Measurements from ENCODE around the gene TRIM26. TPM values are rescaled to one million over a fixed set of nuclear protein-coding genes. Genes with fewer than 3 reads are reported as not detected.

TRIM26 gene
- total and polyA plus RNA-seq, 2 donors (not counting 3 experiments of a cell fraction or from before 2014, with no cell fraction given) = 30.4 to 34.5 TPM

DNA sequence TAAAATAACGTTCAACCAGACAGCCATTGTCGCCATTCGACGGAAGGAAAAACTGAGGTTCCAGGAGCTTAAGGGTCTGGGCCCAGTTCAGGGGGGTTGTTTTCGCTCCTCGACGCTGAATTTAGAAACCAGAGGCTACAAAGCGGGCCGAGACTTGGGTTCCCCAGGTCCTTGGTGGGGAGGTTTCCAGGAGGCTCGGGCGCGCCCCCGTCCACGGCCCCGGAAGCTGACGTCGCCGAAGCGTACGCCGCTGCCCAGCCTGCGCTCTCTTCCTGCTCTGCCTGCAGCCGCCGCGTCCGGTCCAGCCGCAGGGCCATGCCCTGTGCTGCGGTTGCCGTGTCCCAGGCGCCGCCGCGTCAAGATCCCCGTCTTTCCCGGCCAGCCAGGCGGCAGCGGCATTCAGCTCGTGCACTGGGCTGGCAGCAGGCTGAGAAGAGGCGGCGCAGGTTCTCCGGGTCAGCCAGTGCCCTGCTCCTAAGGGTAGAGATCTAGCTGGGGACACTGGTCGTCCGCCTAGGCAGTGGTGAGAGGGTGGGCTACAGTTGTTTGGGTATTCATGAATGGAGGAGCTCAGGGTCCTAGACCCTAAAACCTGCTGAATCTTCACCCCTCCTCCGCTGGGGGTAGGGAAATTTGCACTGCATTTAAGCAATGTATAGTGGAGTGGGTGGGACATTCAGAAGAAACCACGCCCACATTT lies 901 bp upstream of the TRIM26 start:
- Histone ChIP-seq H2AFZ (ENCODE audit: low read depth, low read length) (peak overlapping the region; percentile 97), H4K20me1 (replicated peaks; ENCODE audit: control insufficient read depth, extremely low read depth, insufficient read depth, low read length) (no peaks in the 10 kb centered on the region), H3K9me1 (replicated peaks; ENCODE audit: control insufficient read depth, extremely low read depth, insufficient read depth, low read length) (no peaks in the 10 kb centered on the region), H3K27ac (ENCODE audit: insufficient read depth, low read depth, low read length) (peak overlapping the region; percentile 95), H3K4me2 (ENCODE audit: insufficient read depth, low read length) (peak overlapping the region; percentile 89), H3K4me1 (ENCODE audit: control insufficient read depth, extremely low read depth, insufficient read depth, low read length) (peaks cover 17% of the 10 kb centered on the region), H3K36me3 (ENCODE audit: control insufficient read depth in 2 of 2, extremely low read depth in 1 of 2, insufficient read depth in 2 of 2, low read length in 2 of 2) (no peaks in the 10 kb centered on the region), H3K9me3 (replicated peaks; ENCODE audit: control insufficient read depth, insufficient read depth, low read length) (no peaks in the 10 kb centered on the region), H3K9ac (replicated peaks; ENCODE audit: extremely low read depth, insufficient read depth, low read length) (peak overlapping the region; percentile 89), H3K27me3 (ENCODE audit: control insufficient read depth in 2 of 2, insufficient read depth in 2 of 2, low read length in 2 of 2) (no peaks in the 10 kb centered on the region), H3K4me3 (replicated peaks in 1 of 3; ENCODE audit: insufficient read depth in 1 of 3, low read depth in 1 of 3, low read length in 3 of 3) (peak overlapping the region; percentile 66 to 84 (median 82)), H3K79me2 (ENCODE audit: control insufficient read depth, insufficient read depth, low read length) (peaks cover 33% of the 10 kb centered on the region)
- FAIRE-seq = peak; percentile 35
- ChIA-PET POLR2A (no interaction called here), CTCF (interaction anchor here (0.5 to 0.6 kb wide), 2 partner anchors 467 to 1725 kb away, joined by 3 read pairs; no protein-coding TSS in a partner anchor)
- intact Hi-C loops (cut with micrococcal nuclease) = loop anchor here (1.0 to 2.0 kb wide), 2 partner anchors 111 to 112 kb away; partner anchors contain the start of gene TRIM39
- peak; percentile 74 for DNase-seq (ENCODE audit: low read depth, low spot score)
- dilution Hi-C loops (cut with MboI; ENCODE audit: extremely low pct_ligation_motif_present, low sequenced_read_pairs) = no loop called here
- no TSS peak for BruUV-seq (replicated peaks)
- TF ChIP-seq, protein P1, sequence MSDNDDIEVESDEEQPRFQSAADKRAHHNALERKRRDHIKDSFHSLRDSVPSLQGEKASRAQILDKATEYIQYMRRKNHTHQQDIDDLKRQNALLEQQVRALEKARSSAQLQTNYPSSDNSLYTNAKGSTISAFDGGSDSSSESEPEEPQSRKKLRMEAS (IDR thresholded peaks at IDR 0.05; ENCODE audit: insufficient read depth, insufficient read length) = peak; percentile 4
- peak; percentile 90 for TF ChIP-seq POLR2A (IDR thresholded peaks at IDR 0.05; ENCODE audit: low read depth, low read length)
- TF ChIP-seq, protein P2, sequence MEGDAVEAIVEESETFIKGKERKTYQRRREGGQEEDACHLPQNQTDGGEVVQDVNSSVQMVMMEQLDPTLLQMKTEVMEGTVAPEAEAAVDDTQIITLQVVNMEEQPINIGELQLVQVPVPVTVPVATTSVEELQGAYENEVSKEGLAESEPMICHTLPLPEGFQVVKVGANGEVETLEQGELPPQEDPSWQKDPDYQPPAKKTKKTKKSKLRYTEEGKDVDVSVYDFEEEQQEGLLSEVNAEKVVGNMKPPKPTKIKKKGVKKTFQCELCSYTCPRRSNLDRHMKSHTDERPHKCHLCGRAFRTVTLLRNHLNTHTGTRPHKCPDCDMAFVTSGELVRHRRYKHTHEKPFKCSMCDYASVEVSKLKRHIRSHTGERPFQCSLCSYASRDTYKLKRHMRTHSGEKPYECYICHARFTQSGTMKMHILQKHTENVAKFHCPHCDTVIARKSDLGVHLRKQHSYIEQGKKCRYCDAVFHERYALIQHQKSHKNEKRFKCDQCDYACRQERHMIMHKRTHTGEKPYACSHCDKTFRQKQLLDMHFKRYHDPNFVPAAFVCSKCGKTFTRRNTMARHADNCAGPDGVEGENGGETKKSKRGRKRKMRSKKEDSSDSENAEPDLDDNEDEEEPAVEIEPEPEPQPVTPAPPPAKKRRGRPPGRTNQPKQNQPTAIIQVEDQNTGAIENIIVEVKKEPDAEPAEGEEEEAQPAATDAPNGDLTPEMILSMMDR (IDR thresholded peaks at IDR 0.05; ENCODE audit: extremely low read depth in 1 of 2, insufficient read depth in 1 of 2, low read depth in 1 of 2, low read length in 2 of 2) = no peak
- TF ChIP-seq GATA2 (IDR thresholded peaks at IDR 0.05; ENCODE audit: insufficient read depth, insufficient read length, low read depth, low read length) = no peak
- TF ChIP-seq POLR2AphosphoS5 (IDR thresholded peaks at IDR 0.05; ENCODE audit: insufficient read depth, low read depth, low read length) = peak; percentile 78
- TF ChIP-seq FOS (IDR thresholded peaks at IDR 0.05; ENCODE audit: borderline replicate concordance, insufficient read depth, low read length) = peak; percentile 11
